Skeletal muscle cell (primary cell): ENCODE data around the gene GASK1B.

Experiments used
- DNase-seq: peaks from one replicate; pipeline ENCODE4 v3.0.0-alpha.2; 2010; ENCODE audit warnings: low read depth
- H3K4me3 ChIP-seq: 2 replicates; pipeline ENCODE4 v1.5.1; 2011; ENCODE audit warnings: low read depth, mild to moderate bottlenecking, control low read depth, low read length, moderate library complexity

Gene GASK1B

GRCh38 chr4:158157412-158157811, 15.4 kb downstream of the GASK1B start:
- DNase-seq = no peak
- no peak overlapping the region for H3K4me3 ChIP-seq

DNA sequence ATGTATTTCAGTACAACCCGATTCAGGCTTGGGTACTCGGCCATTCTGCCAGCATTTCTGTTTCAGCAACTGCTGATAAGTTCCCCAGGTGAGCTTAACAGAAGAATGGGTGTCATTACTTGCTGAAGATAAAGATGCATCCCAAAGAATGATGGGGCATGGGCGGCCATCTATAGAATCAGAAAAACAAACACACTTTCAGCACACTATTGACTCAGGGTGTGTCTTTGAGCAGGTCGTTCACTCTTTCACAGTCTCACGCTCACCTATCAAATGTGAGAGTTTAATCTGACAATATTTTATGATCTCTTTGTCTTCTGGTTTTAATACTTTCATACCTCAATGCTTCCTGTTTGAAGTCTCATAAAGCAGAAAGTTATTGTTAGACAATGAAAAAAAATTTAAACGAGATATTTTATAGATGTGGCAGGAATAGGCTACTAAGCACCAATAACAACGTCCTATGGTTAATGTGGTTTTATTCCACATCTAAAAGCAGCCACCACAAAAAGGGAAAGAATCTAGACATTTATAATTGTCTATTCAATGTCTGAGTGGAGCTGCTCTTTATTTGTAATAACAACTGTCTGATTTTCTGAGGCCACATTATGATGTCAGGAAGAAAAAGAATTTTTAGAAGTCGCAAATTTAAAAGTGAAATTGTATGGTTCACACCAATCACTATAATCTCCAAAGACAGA, 17.0 kb downstream of the GASK1B start:
- DNase-seq = no peak
- no peak overlapping the region for H3K4me3 ChIP-seq

- H3K4me3 ChIP-seq = no peak overlapping the region
- no peak for DNase-seq
Observed at GRCh38 chr4:158147151-158147550, 25.7 kb downstream of the GASK1B start.

DNA sequence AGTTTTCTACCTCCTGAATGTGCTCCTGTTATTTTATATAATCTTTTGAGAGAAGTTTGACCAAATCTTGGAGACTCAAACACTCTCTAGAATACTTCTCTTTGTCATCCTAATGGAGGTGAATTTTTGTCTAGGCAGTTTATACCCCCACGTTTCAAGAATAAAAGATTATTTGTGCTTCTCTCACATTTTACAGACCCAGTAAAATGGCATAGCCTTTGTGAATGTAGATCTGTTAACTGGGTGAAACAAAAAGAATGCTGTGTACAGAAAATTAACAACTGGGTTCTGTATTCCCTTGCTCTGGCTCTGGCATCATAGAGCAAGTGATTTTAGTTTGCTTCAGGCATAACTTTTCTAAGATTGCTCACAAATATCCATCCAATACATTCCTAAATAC, 26.1 kb downstream of the GASK1B start:
- DNase-seq = no peak
- no peak overlapping the region for H3K4me3 ChIP-seq

DNA sequence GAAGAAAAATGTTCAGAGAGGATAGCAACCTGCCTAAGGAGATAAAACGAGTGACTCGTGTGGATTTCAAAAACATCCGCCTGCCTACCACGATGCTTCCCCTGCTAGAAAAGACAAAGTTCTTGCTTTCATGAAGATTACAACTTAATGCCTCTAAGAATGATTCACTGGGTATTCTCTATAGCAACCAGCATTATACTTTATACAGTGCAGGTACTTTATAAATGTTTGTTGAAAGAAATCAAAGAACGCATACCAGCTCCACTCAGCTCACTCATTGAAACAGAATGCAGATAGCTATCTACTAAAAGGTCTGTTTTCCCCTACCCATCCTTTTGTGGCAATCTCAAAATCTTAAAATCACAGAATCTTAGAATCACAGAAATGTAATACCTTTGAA, 33.7 kb downstream of the GASK1B start:
- H3K4me3 ChIP-seq = no peak overlapping the region
- DNase-seq = no peak

DNA sequence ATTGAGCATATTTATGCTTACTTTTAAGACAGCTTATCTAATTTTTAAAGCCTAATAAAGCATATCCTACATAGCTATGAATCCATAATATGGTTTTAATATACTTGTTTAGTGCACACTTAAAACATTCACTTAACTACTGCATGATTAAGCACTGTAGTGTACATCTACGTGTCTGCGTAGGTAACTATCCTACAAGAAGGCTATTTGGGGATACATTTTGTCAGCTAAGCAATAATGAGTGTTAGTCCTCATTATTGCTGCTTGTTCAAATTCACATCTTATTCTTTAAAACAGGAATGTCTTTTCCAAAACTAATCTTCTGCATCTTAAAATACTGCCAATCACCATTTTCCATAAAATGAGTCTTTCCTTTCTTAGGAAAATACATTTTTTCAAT, 38.6 kb downstream of the GASK1B start:
- no peak overlapping the region for H3K4me3 ChIP-seq
- no peak for DNase-seq

GRCh38 chr4:158133551-158133950, 39.3 kb downstream of the GASK1B start:
- no peak for DNase-seq

DNA sequence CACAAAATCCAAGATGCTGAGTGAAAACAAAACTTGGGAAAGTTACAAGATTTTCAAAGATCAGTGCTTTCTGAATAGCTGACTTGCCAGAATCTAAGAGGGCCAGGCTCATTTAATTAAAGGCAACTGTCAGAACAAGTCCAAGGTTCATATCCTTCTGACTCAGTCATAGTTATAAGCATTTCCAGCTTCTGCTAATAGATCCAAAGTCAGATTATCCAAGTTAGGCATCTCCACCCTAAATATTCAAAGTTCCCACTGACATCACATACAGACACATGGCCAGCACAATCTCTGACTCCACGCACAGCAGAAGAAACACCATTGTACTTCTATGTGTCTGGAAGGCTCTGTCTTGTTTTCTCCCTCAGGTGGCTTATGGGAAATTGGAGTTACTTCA, 41.8 kb downstream of the GASK1B start:
- H3K4me3 ChIP-seq = no peak overlapping the region
- DNase-seq = no peak

More at GRCh38 chr4:158133551-158133950, 39.3 kb downstream of the GASK1B start:
- no peak overlapping the region for H3K4me3 ChIP-seq

DNA sequence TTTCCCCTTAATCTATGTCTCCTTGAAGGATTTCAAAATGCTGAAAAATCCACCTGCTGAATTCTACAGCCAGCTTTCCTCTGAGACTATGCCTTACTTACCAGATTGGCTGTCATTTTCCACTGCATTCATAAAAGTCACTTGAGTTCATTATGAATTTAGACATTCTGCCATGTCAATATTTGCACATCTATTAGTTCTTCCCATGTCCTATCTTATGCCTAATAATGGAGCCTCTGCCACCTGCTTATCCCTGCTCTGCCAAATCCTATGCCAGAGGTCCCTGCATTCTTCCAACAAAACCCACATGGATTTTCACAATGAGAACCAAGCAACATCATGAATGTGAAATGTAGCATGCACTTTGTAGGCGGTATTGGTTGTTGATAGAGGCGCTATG, 42.6 kb downstream of the GASK1B start:
- DNase-seq = no peak
- H3K4me3 ChIP-seq = no peak overlapping the region

DNA sequence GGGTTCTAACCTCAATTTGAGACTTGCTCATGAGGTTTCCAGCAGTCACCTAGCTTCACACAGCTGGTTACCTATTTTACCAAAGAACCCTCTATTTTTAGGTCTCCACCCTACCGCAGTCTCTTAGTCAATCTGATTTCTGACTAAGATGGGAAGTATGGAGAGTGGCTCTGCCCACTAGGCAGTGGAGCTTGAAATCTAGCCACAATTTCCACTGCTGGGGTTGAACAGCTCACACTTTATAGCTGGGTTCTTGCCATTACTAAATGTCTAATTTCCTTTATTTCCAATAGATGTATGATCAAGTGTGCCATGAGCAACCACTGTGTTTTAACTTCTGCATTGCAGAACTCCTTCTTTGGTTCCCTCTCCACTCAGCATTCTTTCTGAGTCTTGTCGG, 43.1 kb downstream of the GASK1B start:
- no peak overlapping the region for H3K4me3 ChIP-seq
- no peak for DNase-seq

DNA sequence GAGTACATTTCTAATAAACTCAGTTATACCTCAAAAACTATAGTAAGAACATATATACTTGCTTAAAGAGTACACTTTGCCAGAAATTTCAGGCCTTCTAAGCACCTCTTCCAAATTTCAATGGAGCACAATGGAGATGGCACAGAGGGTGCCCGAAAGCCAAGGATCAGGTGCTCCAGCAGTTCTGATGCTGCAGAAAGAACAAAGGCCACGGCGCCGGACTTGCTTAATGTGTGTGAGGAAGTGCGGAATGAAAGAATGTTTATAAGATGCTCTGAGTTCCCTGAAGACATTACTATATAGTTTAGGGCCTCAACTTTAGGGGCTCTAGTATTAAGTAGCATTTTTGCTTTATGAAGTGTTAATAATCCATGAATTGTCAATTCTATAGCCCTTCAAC, 44.3 kb downstream of the GASK1B start:
- no peak overlapping the region for H3K4me3 ChIP-seq
- DNase-seq = no peak

DNA sequence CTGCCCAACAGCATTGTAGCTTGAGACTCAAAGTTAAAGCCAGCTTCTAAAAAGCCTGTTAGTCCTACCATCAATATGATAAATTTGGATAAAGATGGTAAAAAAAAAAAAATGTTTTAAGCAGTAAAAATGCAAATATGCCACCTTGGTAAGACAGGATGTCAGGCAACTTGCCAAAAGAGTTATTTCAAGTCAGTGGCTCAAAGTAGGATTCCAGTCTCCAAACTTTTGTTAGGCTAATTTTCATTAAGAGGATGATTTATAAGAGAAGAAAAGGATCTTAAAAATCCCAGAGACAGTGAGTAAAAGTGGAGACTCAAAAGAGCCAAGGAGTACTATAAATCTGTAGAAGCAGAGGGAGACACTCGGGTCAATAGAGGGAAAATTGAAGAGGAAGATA, 47.5 kb downstream of the GASK1B start:
- DNase-seq = no peak
- no peak overlapping the region for H3K4me3 ChIP-seq
